Neuronal stem cell (in vitro differentiated cells): ENCODE data around the gene CMIP.

ENCODE experiments used
- DNase-seq: peaks from one replicate; pipeline ENCODE4 v3.0.0-alpha.2; 2013; ENCODE audit warnings: low spot score
- H2AFZ ChIP-seq: one replicate; pipeline ENCODE4 v1.6.1; 2013; ENCODE audit warnings: mild to moderate bottlenecking, low read length, inconsistent platforms
- H2AK5ac ChIP-seq: 2 replicates; pipeline ENCODE4 v1.6.1; 2013; ENCODE audit warnings: low read depth, mild to moderate bottlenecking, inconsistent platforms, low read length, moderate library complexity, mixed read lengths
- H2BK120ac ChIP-seq: 2 replicates; pipeline ENCODE4 v1.6.1; 2013; ENCODE audit warnings: low read depth, mild to moderate bottlenecking, inconsistent platforms, low read length, moderate library complexity, mixed read lengths
- H2BK12ac ChIP-seq: one replicate; pipeline ENCODE4 v1.6.1; 2013; ENCODE audit warnings: low read length, inconsistent platforms
- H2BK15ac ChIP-seq: 2 replicates; pipeline ENCODE4 v1.6.1; 2013; ENCODE audit warnings: mild to moderate bottlenecking, low read length, inconsistent platforms, mixed read lengths
- H2BK5ac ChIP-seq: one replicate; pipeline ENCODE4 v1.6.1; 2013; ENCODE audit warnings: inconsistent platforms, mild to moderate bottlenecking, low read length, moderate library complexity
- H3K14ac ChIP-seq: one replicate; pipeline ENCODE4 v1.6.1; 2013; ENCODE audit warnings: low read length, inconsistent platforms
- H3K18ac ChIP-seq: 2 replicates; pipeline ENCODE4 v1.6.1; 2013; ENCODE audit warnings: low read length, inconsistent platforms
- H3K23ac ChIP-seq: 2 replicates; pipeline ENCODE4 v1.6.1; 2013; ENCODE audit warnings: low read depth, mild to moderate bottlenecking, mixed read lengths, low read length, inconsistent platforms; ENCODE audit not compliant: poor library complexity
- H3K27ac ChIP-seq: replicated peaks from 3 replicates; pipeline ENCODE4 v1.5.1; 2013; ENCODE audit warnings: low read length, inconsistent platforms
- H3K27me3 ChIP-seq, 3 experiments: 2 replicates each; pipeline ENCODE4 v1.6.1; 2013; ENCODE audit warnings: low read length in 3 of 3, mild to moderate bottlenecking in 2 of 3, inconsistent platforms in 1 of 3, low read depth in 1 of 3, mixed read lengths in 1 of 3, moderate library complexity in 1 of 3; ENCODE audit not compliant: control insufficient read depth in 3 of 3, insufficient read depth in 3 of 3
- H3K36me3 ChIP-seq, 2 donors: replicated peaks in 1 of 2; 2 replicates each; pipeline ENCODE4 v1.6.1; 2013; ENCODE audit warnings: low read length in 2 of 2; ENCODE audit not compliant: control insufficient read depth in 2 of 2, insufficient read depth in 2 of 2
- H3K4ac ChIP-seq: 2 replicates; pipeline ENCODE4 v1.6.1; 2013; ENCODE audit warnings: inconsistent platforms, mild to moderate bottlenecking, low read length, moderate library complexity
- H3K4me1 ChIP-seq, 2 donors: 1 replicate in 1 of 2; 2 replicates in 1 of 2; pipeline ENCODE4 v1.6.1; 2013; ENCODE audit warnings: low read length in 2 of 2, low read depth in 1 of 2; ENCODE audit not compliant: control insufficient read depth in 2 of 2, insufficient read depth in 1 of 2
- H3K4me2 ChIP-seq: one replicate; pipeline ENCODE4 v1.6.1; 2013; ENCODE audit warnings: mild to moderate bottlenecking, low read length, inconsistent platforms; ENCODE audit not compliant: insufficient read depth, poor library complexity, severe bottlenecking
- H3K4me3 ChIP-seq, 2 donors: 2 replicates each; pipeline ENCODE4 v1.5.1; 2013; ENCODE audit warnings: low read length in 2 of 2, mild to moderate bottlenecking in 2 of 2, inconsistent platforms in 1 of 2, moderate library complexity in 1 of 2
- H3K79me1 ChIP-seq: one replicate; pipeline ENCODE4 v1.6.1; 2013; ENCODE audit warnings: low read depth, mild to moderate bottlenecking, inconsistent platforms, low read length, moderate library complexity
- H3K9ac ChIP-seq: one replicate; pipeline ENCODE4 v1.6.1; 2013; ENCODE audit warnings: mild to moderate bottlenecking, low read depth, low read length, inconsistent platforms; ENCODE audit not compliant: poor library complexity
- H3K9me3 ChIP-seq, 2 donors: replicated peaks in 1 of 2; 2 replicates each; pipeline versions ENCODE3 to v1.6.1; 2013; ENCODE audit warnings: low read length in 2 of 2, mild to moderate bottlenecking in 2 of 2, inconsistent platforms in 1 of 2, low read depth in 1 of 2, mixed read lengths in 1 of 2, moderate library complexity in 1 of 2; ENCODE audit not compliant: control insufficient read depth in 2 of 2, insufficient read depth in 1 of 2
- H4K8ac ChIP-seq: one replicate; pipeline ENCODE4 v1.6.1; 2013; ENCODE audit warnings: low read depth, mild to moderate bottlenecking, inconsistent platforms, low read length, moderate library complexity
- H4K91ac ChIP-seq: one replicate; pipeline ENCODE4 v1.6.1; 2013; ENCODE audit warnings: low read length, low read depth, mild to moderate bottlenecking, inconsistent platforms; ENCODE audit not compliant: poor library complexity
- WGBS, 2 donors: extraction: QIAGEN DNeasy Blood & Tissue Kit; methylation state at CpG; one replicate each; pipeline ENCODE4 v1.1.7; 2013; ENCODE audit warnings: missing lambda C conversion rate in 2 of 2, mixed read lengths in 1 of 2; ENCODE audit not compliant: insufficient read length in 2 of 2, insufficient replicate concordance in 1 of 2; ENCODE audit errors: extremely low coverage in 2 of 2; 5-methylcytosine and 5-hydroxymethylcytosine counted together

Gene CMIP

DNA sequence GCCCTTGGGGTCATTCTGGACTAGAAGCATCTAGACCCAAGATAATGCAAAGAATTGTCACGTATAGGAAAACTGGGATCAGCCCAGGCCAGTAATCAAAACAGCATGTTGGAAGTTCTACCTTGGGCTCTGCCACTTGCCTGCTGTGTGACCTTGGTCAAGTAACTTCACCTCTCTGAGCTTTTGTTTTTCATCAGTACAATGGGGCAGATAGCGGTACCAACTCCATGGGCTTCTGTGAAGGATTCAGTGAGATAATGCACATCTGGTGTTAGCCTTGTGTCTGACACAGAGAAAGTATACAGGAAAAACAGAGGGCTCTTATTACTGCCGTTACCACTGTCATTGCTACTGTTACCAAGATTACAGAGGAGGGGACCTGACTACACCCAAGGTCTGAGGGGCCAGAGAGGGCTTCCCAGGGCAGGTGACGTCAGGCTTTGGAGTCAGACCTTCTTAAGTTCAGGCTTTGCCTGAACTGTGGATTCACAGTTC lies 24.6 kb downstream of the CMIP start:
- H3K4me2 ChIP-seq, result no peak overlapping the region
- no peak overlapping the region for H2BK12ac ChIP-seq
- H2BK120ac ChIP-seq, result no peak overlapping the region
- no peak overlapping the region for H3K27ac ChIP-seq
- no peak for DNase-seq
- no peaks in the 10 kb centered on the region for H3K27me3 ChIP-seq
- H3K4ac ChIP-seq, result no peak overlapping the region
- H3K23ac ChIP-seq, result no peak overlapping the region
- H3K18ac ChIP-seq, result no peak overlapping the region
- no peak overlapping the region for H2AK5ac ChIP-seq
- H3K4me3 ChIP-seq, result no peak overlapping the region
- no CpG with 5 or more reads among the region's 4 CpGs for WGBS, 2 donors
- H2BK5ac ChIP-seq, result no peak overlapping the region
- H2BK15ac ChIP-seq, result no peak overlapping the region
- H3K36me3 ChIP-seq, result peaks cover 8 to 19% of the 10 kb centered on the region in 2 donors
- H3K4me1 ChIP-seq, result peaks cover 12 to 17% of the 10 kb centered on the region in 2 donors
- no peak overlapping the region for H2AFZ ChIP-seq
- H4K8ac ChIP-seq, result no peak overlapping the region
- no peak overlapping the region for H3K9ac ChIP-seq
- peaks cover 0 to 2% of the 10 kb centered on the region in 2 donors for H3K9me3 ChIP-seq
- no peak overlapping the region for H4K91ac ChIP-seq
- no peak overlapping the region for H3K14ac ChIP-seq
- peaks cover 11% of the 10 kb centered on the region for H3K79me1 ChIP-seq

- no CpG with 5 or more reads among the region's 13 CpGs for WGBS, 2 donors
- Histone ChIP-seq H2BK5ac (no peak overlapping the region), H3K36me3 (peaks cover 8 to 15% of the 10 kb centered on the region in 2 donors), H3K23ac (no peak overlapping the region), H3K4me1 (peaks cover 12 to 19% of the 10 kb centered on the region in 2 donors), H3K18ac (no peak overlapping the region), H4K91ac (no peak overlapping the region), H3K4me3 (no peak overlapping the region), H3K9ac (no peak overlapping the region), H2BK12ac (no peak overlapping the region), H2AFZ (no peak overlapping the region), H3K27me3 (no peaks in the 10 kb centered on the region), H3K4me2 (no peak overlapping the region), H2BK15ac (no peak overlapping the region), H2BK120ac (no peak overlapping the region), H3K9me3 (peaks cover 0 to 2% of the 10 kb centered on the region in 2 donors), H3K27ac (no peak overlapping the region), H3K79me1 (peaks cover 15% of the 10 kb centered on the region), H3K4ac (no peak overlapping the region), H2AK5ac (no peak overlapping the region), H3K14ac (no peak overlapping the region), H4K8ac (no peak overlapping the region)
- no peak for DNase-seq
Measured at GRCh38 chr16:81469710-81470535, 25.3 kb downstream of the CMIP start.

GRCh38 chr16:81470796-81471636 lies 26.4 kb downstream of the CMIP start:
- Histone ChIP-seq H3K23ac (peak overlapping the region; percentile 78), H3K4ac (no peak overlapping the region), H3K4me1 (peaks cover 12 to 19% of the 10 kb centered on the region in 2 donors), H3K27ac (no peak overlapping the region), H4K8ac (no peak overlapping the region), H3K9ac (no peak overlapping the region), H3K4me3 (peak overlapping the region in 1 of 2 donors; percentile 67), H2BK5ac (no peak overlapping the region), H2AFZ (no peak overlapping the region), H3K79me1 (peaks cover 15% of the 10 kb centered on the region), H2BK120ac (no peak overlapping the region), H3K9me3 (peaks cover under 1 to 2% of the 10 kb centered on the region in 2 donors), H4K91ac (peak overlapping the region; percentile 93), H2AK5ac (no peak overlapping the region), H3K36me3 (peaks cover 8 to 15% of the 10 kb centered on the region in 2 donors), H3K18ac (no peak overlapping the region), H3K4me2 (no peak overlapping the region), H3K27me3 (no peaks in the 10 kb centered on the region), H2BK12ac (no peak overlapping the region), H3K14ac (peak overlapping the region; percentile 72), H2BK15ac (no peak overlapping the region)
- DNase-seq, result no peak
- no CpG with 5 or more reads among the region's 9 CpGs for WGBS, 2 donors

- H4K91ac ChIP-seq, result no peak overlapping the region
- no peak overlapping the region for H3K23ac ChIP-seq
- no peak overlapping the region for H2BK15ac ChIP-seq
- H3K4me1 ChIP-seq, result peaks cover 10 to 12% of the 10 kb centered on the region in 2 donors
- H3K27ac ChIP-seq, result no peak overlapping the region
- no peak overlapping the region for H3K4ac ChIP-seq
- H2AFZ ChIP-seq, result no peak overlapping the region
- no peak overlapping the region for H3K4me3 ChIP-seq
- peaks cover 15% of the 10 kb centered on the region for H3K79me1 ChIP-seq
- no peaks in the 10 kb centered on the region for H3K27me3 ChIP-seq
- H2BK120ac ChIP-seq, result no peak overlapping the region
- no peak overlapping the region for H2BK12ac ChIP-seq
- H3K9me3 ChIP-seq, result peaks cover 2 to 5% of the 10 kb centered on the region in 2 donors
- H3K9ac ChIP-seq, result no peak overlapping the region
- H3K36me3 ChIP-seq, result peaks cover 8 to 23% of the 10 kb centered on the region in 2 donors
- no peak overlapping the region for H2BK5ac ChIP-seq
- no peak overlapping the region for H3K14ac ChIP-seq
- H4K8ac ChIP-seq, result no peak overlapping the region
- H3K18ac ChIP-seq, result no peak overlapping the region
- H3K4me2 ChIP-seq, result no peak overlapping the region
- H2AK5ac ChIP-seq, result no peak overlapping the region
- no peak for DNase-seq
- no CpG with 5 or more reads among the region's 8 CpGs for WGBS, 2 donors
Measured at GRCh38 chr16:81471882-81472281, 27.3 kb downstream of the CMIP start.
